NCI-H774 (cell line): ENCODE measurements around the gene BCAS3.

Experiments used
- DNase-seq: peaks from one replicate; lab custom pipeline; 2025; lab: John Stamatoyannopoulos, UW

Gene BCAS3

DNA sequence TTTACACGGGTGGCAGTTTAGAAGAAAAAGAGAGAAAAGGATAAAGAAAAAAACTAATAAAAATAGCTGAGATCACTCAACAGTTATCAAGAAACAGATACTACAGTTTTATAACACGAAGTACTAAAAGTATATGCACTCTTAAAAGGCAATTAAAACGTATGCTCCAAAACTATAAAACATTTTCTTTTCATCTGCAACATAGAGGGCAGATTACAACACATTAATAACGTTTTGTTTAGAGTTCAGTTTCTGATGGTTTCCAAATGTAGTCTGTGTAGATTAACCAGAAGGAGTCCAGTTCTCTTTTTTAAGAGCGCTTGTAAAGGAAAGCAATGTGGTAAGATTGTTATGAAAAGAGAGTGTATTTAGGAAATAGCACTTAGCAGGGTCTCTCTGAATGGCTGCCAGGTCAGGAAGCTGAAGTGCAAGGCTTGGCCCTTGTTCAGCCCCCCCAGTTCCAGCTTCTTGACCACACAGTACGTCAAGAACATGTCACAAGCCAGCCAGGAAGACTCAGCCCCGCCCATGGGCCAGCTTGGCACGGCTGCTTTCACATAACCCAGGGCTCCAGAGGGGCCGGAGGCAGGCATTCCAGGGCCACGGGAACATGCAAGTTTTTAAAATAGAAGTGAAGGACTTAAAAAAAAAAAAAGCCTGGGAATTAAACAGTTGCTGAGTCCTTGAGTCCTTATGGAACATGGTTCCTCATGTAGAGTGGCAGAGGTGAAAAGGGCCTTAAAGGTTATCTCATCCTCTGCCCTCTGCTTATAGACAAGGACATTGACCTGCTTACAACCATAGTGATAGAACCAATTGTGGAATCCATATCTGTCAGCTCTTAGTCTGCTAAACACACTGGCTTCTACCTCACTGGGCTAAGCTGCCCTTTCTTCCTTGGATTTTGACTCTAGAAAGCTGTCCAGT is 574.6 kb downstream of the BCAS3 start:
- no peak for DNase-seq

DNA sequence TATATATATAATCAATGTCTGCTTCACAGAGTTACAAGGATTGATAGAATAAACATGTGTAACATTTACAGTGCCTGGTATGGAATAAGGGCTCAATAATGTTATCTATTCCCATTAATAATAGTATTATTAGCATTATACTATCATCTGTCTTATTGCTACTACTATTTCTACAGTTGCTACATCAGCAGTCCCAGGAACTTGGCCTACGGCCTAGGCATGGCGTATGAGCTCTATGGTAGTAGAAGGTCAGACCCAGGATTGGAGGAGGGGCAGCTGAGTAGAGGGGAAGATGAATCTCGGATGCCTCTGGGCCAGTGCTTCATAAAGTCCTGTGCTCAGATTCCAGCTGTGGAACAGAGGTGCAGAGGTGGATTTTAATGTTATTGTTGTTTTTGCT is 575.7 kb downstream of the BCAS3 start:
- DNase-seq = no peak

DNA sequence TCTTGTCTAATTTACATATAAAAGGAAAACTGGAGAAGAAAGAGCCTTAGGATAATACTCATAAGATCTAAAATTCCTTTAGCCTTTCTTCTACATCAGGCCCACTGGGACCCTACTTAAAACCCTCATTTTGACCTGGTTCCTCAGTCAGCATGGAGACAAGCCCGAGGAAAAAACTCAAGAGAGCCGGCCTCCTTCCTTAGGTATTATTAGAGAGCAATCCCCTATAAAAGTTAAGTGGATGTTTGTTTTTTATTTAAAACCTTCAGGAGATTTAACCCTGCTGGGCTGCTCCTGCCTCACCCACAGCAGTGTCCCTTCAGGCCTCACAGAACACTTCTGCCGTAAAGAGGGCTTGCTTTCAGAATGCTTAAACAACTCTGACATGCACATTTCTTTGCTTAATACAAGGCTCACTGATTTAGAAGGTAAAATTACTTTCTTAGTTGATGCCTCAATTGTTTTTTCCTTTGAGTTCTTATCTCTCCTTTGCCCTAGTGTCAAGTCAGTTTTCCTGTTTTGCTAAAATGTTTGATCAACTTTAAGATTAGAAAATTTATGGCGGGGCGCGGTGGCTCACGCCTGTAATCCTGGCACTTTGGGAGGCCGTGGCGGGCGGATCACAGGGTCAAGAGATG is 576.4 kb downstream of the BCAS3 start:
- no peak for DNase-seq

DNA sequence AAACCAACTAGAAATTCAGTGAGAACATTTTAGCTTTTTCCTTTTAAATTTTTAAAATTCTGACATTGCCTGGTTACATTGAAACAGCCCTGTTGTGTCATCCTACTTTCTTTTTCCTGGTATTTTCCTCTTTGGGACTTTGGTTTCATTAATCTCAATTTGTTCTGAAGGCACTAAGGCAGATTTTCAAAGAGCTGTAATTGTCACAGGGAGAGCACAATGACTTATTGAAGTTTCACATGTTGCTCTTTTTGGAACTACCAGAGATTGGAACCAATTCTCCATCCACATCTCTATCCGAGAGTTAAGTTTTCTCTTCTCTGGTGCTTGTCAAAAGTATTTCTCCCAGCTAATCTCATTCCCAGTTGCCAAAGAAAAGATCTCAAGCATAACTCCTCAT is 577.3 kb downstream of the BCAS3 start:
- DNase-seq = no peak

DNA sequence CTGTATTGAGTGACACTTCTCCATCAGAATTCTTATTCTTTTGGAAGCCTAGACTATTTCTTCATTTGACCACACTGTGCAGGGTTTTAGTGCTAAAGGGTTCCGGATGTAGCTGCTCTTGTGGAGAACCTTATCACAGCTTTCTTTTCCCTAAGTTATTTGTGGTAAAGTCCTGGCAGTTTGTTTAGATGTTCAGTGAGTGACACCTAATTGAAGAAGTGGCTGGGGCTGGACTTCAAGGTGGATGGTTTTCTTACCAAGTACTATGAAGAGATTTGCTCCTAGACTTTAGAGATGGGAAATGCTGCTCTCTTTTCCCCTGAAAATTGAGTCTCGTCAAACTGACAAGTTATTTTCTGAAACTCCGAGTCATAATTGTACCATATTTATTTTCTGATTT is 578.0 kb downstream of the BCAS3 start:
- DNase-seq = no peak

DNA sequence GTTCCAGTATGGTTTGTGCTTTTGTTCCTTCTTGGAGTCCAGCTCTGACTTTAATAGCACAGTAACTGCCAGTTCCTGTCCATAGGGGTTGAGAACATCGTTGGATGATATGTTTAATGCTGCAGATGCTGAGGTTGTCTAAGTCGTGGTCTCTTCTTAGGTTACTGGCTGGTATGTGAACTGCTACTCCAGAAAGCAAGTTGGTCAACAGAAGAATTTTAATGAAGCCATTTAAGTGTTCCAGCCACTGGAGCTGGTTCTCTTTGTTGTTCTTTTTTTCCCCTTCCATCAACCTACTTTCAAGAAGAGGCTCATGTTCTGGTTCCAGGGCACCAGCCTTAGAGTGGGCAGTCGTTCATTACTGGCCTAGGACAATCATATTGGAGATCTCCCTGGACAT is 581.7 kb downstream of the BCAS3 start:
- no peak for DNase-seq

DNA sequence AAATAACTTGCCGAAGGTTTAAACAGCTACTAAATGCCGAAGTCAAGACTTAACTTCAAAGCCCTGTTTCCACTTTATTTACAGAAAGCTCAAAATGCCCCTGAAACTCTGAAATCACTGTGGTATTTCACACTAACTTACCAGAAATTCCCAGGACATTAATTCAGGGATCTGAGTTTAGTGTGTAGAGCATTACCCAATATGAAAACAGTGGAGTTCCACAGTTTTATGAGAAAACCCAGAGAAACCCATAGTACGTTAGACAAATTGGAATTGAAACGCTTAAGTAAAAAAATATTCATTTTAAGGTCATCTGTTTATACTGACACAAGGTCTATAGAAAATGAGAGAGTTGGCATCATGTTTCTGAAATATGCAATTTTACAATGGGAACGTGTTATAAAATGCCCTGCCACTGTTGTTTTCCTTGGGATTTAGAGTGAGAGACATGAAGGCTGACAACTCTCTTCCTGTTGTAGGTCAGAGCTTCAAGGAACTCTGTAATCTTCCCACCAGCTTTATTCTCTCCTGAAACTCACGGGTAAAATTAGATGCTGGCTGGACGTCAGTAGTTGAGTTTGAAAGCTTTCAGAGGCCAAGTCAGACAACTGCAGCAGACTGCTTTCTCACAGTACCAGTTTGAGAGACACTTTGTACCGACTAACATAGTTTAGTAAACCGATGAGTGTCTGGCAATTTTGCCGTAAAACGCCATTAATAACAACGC is 582.6 kb downstream of the BCAS3 start:
- DNase-seq = no peak

DNA sequence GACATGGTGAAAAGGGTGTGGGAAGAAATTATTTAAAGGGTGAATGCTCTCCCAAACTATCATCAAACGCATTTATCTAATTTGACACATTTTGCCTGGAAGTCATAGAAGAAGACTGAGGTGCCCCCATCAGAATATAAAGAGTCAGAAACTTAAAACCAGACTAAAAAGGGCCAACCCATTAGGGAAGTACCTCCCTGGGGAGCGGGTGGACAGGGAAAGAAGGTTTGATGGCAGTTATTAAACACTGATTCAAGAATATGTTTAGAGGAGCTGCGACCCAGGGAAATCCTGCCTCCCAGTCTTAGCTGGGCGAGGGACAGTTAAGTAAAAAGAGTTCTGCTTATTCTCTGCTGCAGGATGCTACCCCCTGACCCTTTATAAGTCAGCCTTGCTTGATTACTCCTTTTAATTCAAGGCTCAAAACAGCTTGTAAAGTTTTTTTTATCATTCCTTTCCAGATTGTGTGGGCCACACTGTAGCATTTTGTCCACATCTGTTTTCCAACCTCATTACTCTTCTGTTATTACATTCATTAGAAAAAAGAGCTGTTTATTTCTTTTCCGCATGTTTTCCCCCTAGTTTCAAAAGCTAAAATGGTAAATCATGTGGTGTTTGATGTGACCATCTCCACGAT is 583.5 kb downstream of the BCAS3 start:
- DNase-seq = no peak

DNA sequence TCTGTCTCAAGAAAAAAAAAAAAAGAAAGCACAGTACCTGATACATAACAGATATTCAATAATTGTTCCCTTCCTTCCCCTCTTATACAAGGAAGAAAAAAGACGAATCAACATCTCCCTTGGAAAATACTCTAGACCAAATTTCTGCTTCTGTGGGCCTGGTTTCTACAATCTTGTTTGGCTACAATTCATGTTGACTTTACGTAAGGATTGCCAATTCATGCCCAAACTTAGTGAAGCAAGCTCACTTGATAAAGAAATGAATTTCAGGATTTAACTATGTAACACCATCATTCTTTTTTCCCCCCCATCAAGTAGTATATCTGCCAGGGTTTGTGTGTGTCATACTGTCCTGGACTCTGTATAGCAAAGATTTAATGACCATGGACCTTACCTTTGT is 587.7 kb downstream of the BCAS3 start:
- no peak for DNase-seq

DNA sequence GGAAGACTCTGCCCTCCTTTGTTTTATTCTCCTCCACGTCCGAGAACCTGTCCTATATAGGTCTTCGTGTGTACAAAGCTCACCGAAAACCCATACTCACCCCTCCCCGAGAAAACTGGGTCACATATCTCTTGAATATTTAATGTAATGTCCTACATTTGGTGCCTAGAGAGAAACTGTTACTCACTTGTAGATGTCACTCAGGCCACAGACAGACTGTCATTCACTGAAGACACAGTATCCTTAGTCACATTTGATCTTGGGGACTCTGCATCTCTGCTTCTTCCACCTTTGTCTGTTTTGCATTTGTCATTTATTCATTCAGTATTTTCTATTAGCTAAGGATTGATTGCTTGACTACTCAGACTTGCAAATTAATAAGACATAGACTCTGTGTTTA is 590.2 kb downstream of the BCAS3 start:
- DNase-seq = no peak

DNA sequence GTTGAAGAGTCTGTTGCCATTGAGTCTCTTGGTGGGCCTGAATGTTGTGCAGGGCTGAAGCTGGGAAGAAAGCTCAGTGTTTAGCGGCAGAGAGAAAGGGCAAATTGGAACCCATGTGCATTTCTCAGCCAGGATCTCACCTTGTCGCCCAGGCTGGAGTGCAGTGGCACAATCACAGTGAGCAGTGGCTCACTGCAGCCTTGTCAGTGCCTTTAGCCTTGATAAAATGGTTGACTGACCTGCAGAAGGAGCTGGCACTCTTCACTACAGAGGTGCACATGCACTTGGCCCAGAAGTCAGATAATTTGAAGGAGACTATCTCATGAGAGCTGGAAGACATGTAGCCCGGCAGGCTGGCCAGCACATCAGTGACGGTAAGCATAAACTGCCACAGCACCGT is 597.7 kb downstream of the BCAS3 start:
- DNase-seq = no peak

DNA sequence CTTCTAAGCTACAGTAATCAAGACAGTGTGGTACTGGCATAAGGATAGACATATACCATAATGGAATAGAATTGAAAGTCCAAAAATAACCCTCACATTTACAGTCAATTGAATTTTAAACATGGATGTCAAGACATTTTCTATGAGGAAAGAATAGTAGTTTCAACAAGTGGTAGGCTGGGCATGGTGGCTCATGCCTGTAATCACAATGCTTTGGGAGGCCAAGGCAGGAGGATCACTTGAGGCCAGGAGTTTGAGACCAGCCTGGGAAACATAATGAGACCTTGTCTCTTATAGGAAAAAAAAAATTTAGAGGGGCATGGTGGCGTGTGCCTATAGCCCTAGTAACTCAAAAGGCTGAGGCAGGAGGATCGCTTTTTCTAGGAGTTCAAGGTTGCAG is 599.2 kb downstream of the BCAS3 start:
- DNase-seq = no peak

DNA sequence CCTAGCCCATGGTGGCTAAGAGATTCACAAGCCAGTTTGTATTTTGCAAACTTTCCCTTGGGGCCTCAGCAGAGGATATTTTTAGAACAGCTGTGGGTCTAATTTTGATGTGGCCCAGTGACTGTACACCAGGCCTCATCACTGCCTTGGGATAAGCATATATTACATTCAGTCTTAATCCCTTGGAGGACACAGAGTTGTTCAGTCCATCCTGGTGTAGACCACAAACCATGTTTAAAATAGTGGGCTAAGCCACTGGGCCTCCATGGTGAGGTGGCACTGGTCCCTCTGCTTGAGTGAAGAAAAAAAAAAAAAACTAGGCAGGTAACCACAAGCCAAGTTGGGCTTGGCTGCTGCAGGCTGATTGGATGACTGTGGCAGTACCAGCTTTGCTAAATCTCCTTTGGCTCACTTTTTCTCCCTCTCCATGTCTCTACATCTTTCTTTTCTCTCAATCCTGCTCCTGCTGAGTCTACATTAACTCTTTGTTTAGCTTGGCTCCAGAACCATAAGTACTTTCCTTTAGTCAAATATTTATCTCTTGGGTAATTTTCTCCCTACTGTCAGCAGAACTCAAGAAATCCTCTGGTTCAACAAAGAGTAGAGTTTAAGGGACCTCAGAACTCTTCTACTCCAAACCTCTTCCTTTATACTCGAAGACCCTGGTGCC is 602.0 kb downstream of the BCAS3 start:
- DNase-seq = no peak

DNA sequence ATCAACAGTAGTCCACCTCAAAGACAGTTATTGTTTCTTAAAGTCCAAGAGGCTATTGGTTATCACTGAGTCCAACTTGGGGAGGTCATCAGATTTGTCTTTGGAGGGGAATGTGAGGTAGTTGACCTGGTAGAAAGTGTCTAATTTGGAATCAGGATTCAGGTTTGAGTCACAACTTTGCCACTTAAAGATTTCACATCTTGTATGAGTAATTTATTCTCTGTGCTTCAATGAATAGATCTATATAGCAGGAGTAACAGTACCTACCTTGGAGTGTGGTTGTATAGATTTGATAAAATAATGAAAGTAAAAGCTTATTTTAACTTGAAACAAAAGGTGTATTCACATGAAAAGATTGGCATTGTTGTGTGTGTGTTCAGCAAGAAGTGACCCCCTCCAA is 602.7 kb downstream of the BCAS3 start:
- no peak for DNase-seq

DNA sequence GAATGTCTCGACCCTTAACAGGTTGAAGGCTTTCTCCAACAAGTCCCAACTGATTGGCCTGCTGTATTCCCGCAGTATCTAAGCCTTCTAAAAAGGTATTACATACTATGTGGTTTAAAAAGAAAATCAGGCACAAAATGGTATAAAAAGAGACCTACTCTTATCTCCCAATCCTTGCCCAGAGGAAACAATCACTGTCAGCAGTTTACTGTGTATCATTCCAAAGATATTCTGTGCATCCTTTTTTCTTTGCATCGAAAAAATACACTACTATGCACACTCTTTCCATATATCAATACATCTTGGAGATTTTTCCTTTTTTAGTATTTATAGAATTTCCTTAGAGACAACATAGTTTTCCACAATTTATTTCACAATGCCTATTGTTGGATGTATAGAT is 603.2 kb downstream of the BCAS3 start:
- no peak for DNase-seq

DNA sequence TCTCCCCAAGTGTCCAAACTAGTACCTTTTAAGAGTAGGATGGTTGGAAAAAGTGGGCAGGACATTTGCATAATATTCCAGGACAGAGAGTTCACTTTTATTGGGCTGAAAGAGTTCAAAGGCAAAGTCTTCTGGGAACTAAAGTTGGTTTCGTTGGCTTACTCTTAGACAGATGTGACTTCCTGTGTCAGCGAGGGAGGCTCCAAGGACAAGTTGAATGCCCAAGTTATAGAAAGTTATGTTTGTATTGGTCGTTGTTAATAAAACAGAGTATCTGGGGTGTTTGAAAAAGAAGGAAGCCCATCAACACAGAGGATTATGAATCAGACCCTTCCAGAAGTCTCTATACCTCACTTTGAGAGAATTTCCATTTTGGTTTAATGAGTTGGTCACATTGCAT is 604.7 kb downstream of the BCAS3 start:
- DNase-seq = no peak

DNA sequence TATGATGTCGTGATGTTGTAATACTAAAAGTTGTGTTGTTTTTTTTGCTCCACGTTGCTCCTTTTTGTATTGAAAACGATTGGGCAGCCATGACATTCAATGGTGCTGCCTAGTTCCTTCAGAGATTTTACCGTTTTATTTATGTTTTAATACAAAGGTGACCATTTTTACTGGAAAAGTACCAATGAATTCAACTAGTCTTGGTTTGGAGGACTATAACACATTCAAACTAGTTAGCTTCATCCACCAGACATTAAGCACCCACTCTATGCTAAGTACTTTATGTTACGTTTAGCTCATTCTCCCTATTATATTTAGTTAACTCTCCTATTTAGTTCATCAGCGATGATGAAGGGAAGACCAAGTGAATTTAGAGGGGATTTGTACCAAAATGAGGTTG is 605.4 kb downstream of the BCAS3 start:
- no peak for DNase-seq

DNA sequence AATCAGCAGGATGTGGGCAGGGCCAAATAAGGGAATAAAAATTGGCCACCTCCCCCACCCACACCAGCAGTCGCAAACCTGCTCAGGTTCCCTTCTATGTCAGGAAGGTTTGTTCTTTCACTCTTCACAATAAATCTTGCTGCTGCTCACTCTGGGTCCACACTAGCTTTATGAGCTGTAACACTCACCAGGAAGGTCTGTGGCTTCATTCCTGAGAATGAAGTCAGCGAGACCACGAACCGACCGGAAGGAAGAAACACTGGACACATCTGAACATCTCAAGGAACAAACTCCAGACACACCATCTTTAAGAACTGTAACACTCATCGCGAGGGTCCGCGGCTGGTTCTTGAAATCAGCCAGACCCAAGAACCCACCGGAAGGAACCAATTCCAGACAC is 606.5 kb downstream of the BCAS3 start:
- no peak for DNase-seq

DNA sequence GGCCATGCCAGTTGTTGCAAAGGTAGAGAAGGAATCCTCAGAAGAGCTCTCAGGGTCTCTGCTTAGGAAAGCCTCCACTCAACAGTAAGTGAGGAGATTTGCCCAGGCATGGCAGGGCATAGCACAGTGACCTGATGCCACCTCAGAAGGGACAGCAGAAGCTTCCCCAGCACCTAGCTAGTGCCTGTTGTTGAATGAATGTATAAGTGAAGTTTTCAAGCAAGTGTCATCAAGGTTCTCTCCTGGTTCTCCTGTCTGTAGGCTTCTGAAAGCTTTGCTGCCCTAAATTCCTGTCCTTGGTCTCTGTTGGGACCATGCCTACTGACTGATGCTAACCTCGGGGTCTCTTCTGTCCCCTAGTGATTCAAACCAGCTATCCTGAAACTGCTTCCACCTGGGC is 607.1 kb downstream of the BCAS3 start:
- DNase-seq = no peak

DNA sequence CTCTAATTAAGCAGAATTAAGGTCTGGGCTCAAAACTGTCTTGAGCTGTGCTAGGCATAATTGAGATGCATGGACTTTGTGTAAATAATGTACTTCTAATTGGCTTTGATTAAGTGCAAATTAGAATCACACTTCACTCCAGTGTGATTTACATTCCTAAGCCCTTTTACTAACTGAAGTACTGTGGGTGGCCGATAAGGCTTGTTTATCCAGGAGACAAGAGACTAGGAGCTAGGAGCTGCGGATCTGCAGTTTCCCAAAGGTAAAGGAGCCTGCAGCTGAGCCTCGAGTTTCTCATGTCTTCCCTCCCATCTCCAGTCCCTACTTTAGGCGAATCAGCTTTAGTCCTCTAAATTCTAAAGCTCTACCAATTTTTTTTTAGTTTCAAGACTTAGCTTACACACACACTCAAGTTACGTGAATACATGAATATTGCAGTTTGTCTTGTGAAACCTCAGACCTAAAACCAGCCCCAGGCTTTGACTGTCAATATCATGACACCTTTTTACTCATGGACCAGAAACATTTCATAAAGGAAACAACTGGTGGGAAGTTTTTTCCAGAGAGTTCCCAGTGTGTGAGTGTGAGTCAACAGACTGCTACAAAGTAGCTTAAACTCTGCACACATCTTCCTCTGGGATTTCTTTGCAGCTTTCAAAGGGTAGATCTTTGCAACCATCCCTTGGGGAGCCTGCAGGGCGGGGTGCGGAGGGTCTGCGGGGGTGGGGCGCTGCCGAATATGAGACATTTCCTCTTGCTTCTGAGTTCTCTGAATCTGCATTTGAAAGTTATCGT is 608.1 kb downstream of the BCAS3 start:
- DNase-seq = no peak

DNA sequence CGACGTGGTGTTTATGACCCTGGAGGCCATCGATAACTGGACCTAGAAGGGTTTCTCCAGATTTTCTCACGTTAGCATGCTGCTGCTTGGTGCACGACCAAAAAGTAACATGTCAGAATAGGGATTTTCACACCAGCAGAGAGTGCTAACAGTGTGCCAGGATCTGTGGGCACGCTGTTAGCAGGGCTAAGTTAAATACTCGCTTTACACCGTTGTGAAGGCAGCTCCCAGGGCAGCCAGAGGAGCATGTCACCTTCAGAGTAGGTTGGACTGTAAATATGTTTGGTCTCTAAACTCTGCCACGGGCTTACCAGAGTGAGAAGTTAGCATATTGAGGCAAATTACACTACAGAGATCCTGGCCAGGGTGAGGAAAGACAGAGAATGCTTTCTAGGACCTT is 608.8 kb downstream of the BCAS3 start:
- no peak for DNase-seq
